GM12873 (cell line): ENCODE data around the gene ADSS2.

ENCODE experiments used
- CTCF ChIP-seq: IDR thresholded peaks from 2 replicates; pipeline ENCODE4 v1.5.1; 2012; ENCODE audit warnings: low read depth, mild to moderate bottlenecking, moderate library complexity, low read length, control low read depth; ENCODE audit not compliant: insufficient read depth; ENCODE audit errors: missing control alignments

The ADSS2 gene

GRCh38 chr1:244460197-244460596 is 8.5 kb upstream of the ADSS2 start:
- TF ChIP-seq CTCF = no peak

GRCh38 chr1:244458781-244459180 is 7.1 kb upstream of the ADSS2 start:
- no peak for TF ChIP-seq CTCF

GRCh38 chr1:244456586-244456985 is 4.9 kb upstream of the ADSS2 start:
- TF ChIP-seq CTCF = no peak

- no peak for TF ChIP-seq CTCF
Observed at GRCh38 chr1:244454412-244454811, 2.7 kb upstream of the ADSS2 start.

- peak; percentile 31 for TF ChIP-seq CTCF
Observed at GRCh38 chr1:244451951-244452795, 464 bp upstream of the ADSS2 start.

- TF ChIP-seq CTCF = no peak
Observed at GRCh38 chr1:244450597-244451538, 841 bp downstream of the ADSS2 start.

- no peak for TF ChIP-seq CTCF
Observed at GRCh38 chr1:244449936-244450508, 1.7 kb downstream of the ADSS2 start.
